Endothelial cell of umbilical vein (primary cell): ENCODE measurements around the gene VSIG10L. TPM values are rescaled to one million over a fixed set of nuclear protein-coding genes. Genes with fewer than 3 reads are reported as not detected.
A peak's percentile ranks its signal among the peaks of the same experiment; 100 is the strongest.

Experiments
- BruUV-seq: library from RNA; stranded (reverse); fragments of 400-500 nt; replicated peaks from 2 replicates; lab custom pipeline; 2021; lab: Mats Ljungman, UMichigan
- CTCF ChIA-PET: fragments of 300-600, 350-600 bp; sonication (Branson Sonifier 250); formaldehyde crosslinking; loops from one replicate; lab custom pipeline; 2021; ENCODE audit warnings: antibody characterized with exemption, inconsistent platforms; lab: Charles Lee
- POLR2A ChIA-PET: fragments of 300-600, 350-600 bp; sonication (Branson Sonifier 250); formaldehyde crosslinking; loops from one replicate; lab custom pipeline; 2021; ENCODE audit warnings: antibody characterized with exemption, inconsistent platforms; lab: Charles Lee
- DNase-seq: peaks from one replicate; pipeline ENCODE4 v3.0.0-alpha.2; 2011; ENCODE audit warnings: low read depth, low spot score
- FAIRE-seq: peaks from 2 replicates; lab custom pipeline; 2011; peaks lifted over from hg19 to GRCh38; lab: Jason Lieb, UNC
- H2AFZ ChIP-seq: 2 replicates; pipeline ENCODE4 v1.6.0; 2012; ENCODE audit warnings: low read depth, low read length, control low read depth, inconsistent platforms
- H3K27ac ChIP-seq: 2 replicates; pipeline ENCODE4 v1.5.1; 2011; ENCODE audit warnings: low read depth, mild to moderate bottlenecking, control low read depth, low read length, moderate library complexity; ENCODE audit not compliant: insufficient read depth
- H3K27me3 ChIP-seq, 2 experiments: 2 replicates each; pipeline versions ENCODE4 v1.6.0 to v1.6.1; 2011; ENCODE audit warnings: low read length in 2 of 2, mixed read lengths in 1 of 2; ENCODE audit not compliant: control insufficient read depth in 2 of 2, insufficient read depth in 2 of 2
- H3K36me3 ChIP-seq, 2 experiments: 2 replicates in 1 of 2; 3 replicates in 1 of 2; pipeline ENCODE4 v1.5.1; 2011; ENCODE audit warnings: low read length in 2 of 2, mild to moderate bottlenecking in 1 of 2, moderate library complexity in 1 of 2; ENCODE audit not compliant: control insufficient read depth in 2 of 2, insufficient read depth in 2 of 2; ENCODE audit errors: extremely low read depth in 1 of 2
- H3K4me1 ChIP-seq: 3 replicates; pipeline ENCODE4 v1.5.1; 2011; ENCODE audit warnings: mild to moderate bottlenecking, low read length; ENCODE audit not compliant: control insufficient read depth, insufficient read depth; ENCODE audit errors: extremely low read depth
- H3K4me2 ChIP-seq: 2 replicates; pipeline ENCODE4 v1.6.1; 2011; ENCODE audit warnings: low read length, control low read depth, mixed read lengths; ENCODE audit not compliant: insufficient read depth
- H3K4me3 ChIP-seq, 3 experiments: fragments of 200-600 bp in 1 of 3; sonication (generic), shearing (Covaris generic) in 1 of 3; replicated peaks in 1 of 3; 2 replicates each; pipeline ENCODE4 v1.5.1; 2011 to 2016; ENCODE audit warnings: control low read depth in 3 of 3, low read length in 3 of 3, mild to moderate bottlenecking in 2 of 3, inconsistent platforms in 1 of 3, low read depth in 1 of 3, moderate library complexity in 1 of 3; ENCODE audit not compliant: insufficient read depth in 1 of 3
- H3K79me2 ChIP-seq: 2 replicates; pipeline ENCODE4 v1.6.0; 2012; ENCODE audit warnings: low read length, inconsistent platforms; ENCODE audit not compliant: control insufficient read depth, insufficient read depth
- H3K9ac ChIP-seq: replicated peaks from 2 replicates; pipeline ENCODE3; 2011; ENCODE audit warnings: low read length, control low read depth; ENCODE audit not compliant: insufficient read depth; ENCODE audit errors: extremely low read depth
- H3K9me1 ChIP-seq: replicated peaks from 3 replicates; pipeline ENCODE4 v1.6.0; 2011; ENCODE audit warnings: mild to moderate bottlenecking, low read length; ENCODE audit not compliant: control insufficient read depth, insufficient read depth; ENCODE audit errors: extremely low read depth
- H3K9me3 ChIP-seq: replicated peaks from 2 replicates; pipeline ENCODE4 v1.5.1; 2012; ENCODE audit warnings: low read length, inconsistent platforms; ENCODE audit not compliant: control insufficient read depth, insufficient read depth
- H4K20me1 ChIP-seq: replicated peaks from 2 replicates; pipeline ENCODE3; 2011; ENCODE audit warnings: mild to moderate bottlenecking, low read length; ENCODE audit not compliant: control insufficient read depth, insufficient read depth; ENCODE audit errors: extremely low read depth
- JUN ChIP-seq: IDR thresholded peaks from 2 replicates; pipeline ENCODE4 v1.6.1; 2011; ENCODE audit warnings: borderline replicate concordance, low read depth; ENCODE audit not compliant: insufficient read length, insufficient read depth
- dilution Hi-C: fragments of 300-500 bp; cut with MboI; formaldehyde crosslinking; loops from one replicate; pipeline ENCODE4 v1.15.0; 2019; ENCODE audit warnings: low sequenced_read_pairs; ENCODE audit not compliant: extremely low pct_ligation_motif_present
- intact Hi-C: fragments of 100-400 bp; cut with micrococcal nuclease; formaldehyde crosslinking; loops from one replicate; pipeline ENCODE4 v1.10.0; 2022
- polyA plus RNA-seq, 4 experiments: library from polyadenylated mRNA; depleted of rRNA in 3 of 4; stranded (reverse) in 3 of 4; unstranded in 1 of 4; fragments of >200 nt; gene quantifications; 2 replicates each; pipeline versions ENCODE4 v1.2.1 to v1.2.3, GENCODE V29; 2011 to 2012; ENCODE audit warnings: missing spikeins in 1 of 4
- total RNA-seq: library from RNA; stranded (reverse); gene quantifications from 2 replicates; pipeline ENCODE4 v1.2.3, GENCODE V29; 2021
- TF ChIP-seq, protein P1 (sequence below), 2 donors: IDR thresholded peaks; 1 replicate in 1 of 2; 2 replicates in 1 of 2; pipeline ENCODE4 v1.5.1; 2011; ENCODE audit warnings: low read length in 2 of 2, mild to moderate bottlenecking in 2 of 2, moderate library complexity in 2 of 2, control low read depth in 1 of 2, inconsistent platforms in 1 of 2, low read depth in 1 of 2; ENCODE audit not compliant: insufficient read depth in 1 of 2; ENCODE audit errors: extremely low read depth in 1 of 2

Gene VSIG10L
- total and polyA plus RNA-seq, 2 donors (not counting 3 experiments of a cell fraction or from before 2014, with no cell fraction given) = 0.62 to 0.77 TPM

DNA sequence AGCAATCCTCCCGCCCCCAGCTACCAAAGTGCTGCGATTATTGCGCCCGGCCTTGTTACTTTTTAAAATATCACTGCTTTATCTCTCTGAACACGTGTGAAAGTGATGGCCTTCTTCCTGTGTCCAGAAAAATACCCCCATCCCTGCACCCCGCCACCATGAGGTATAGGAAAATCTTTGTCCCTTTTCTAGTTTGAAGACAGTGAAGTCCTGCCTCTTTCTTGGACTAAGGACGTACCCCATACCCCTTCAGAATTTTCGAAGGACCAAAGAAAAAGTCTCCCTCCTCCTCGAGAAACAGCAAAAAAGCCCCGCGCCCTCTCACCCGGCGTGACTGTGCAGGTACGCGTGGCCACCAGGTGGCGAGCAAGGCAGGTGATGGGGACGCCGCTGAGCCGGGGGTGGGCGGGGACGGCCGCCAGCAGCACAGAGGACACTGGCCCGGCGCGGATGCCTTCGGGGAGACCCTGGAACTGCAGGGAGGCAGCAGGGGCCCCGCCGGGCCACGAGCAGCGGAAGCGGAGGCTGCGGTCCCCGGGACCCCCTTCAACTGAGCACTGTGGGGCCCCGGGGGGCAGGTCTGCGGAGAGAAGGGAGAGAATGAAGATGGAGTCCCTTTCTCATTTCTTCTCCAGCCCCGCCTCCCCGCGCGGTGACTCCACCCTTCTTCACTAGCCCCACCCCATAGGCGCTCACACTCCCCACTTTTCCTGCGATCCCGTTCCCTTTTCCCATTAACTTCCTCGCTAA, 3.2 kb downstream of the VSIG10L start:
- Histone ChIP-seq H3K36me3 (no peaks in the 10 kb centered on the region), H3K4me3 (peak overlapping the region; percentile 55 to 82 (median 73)), H3K9me1 (no peaks in the 10 kb centered on the region), H3K27me3 (no peaks in the 10 kb centered on the region), H3K27ac (no peak overlapping the region), H3K4me1 (peaks cover 8% of the 10 kb centered on the region), H3K79me2 (no peaks in the 10 kb centered on the region), H2AFZ (peak overlapping the region; percentile 98), H3K9ac (no peak overlapping the region), H3K9me3 (no peaks in the 10 kb centered on the region), H4K20me1 (no peaks in the 10 kb centered on the region), H3K4me2 (peak overlapping the region; percentile 94)
- BruUV-seq = no TSS peak
- TF ChIP-seq JUN = no peak
- TF ChIP-seq, protein P1, sequence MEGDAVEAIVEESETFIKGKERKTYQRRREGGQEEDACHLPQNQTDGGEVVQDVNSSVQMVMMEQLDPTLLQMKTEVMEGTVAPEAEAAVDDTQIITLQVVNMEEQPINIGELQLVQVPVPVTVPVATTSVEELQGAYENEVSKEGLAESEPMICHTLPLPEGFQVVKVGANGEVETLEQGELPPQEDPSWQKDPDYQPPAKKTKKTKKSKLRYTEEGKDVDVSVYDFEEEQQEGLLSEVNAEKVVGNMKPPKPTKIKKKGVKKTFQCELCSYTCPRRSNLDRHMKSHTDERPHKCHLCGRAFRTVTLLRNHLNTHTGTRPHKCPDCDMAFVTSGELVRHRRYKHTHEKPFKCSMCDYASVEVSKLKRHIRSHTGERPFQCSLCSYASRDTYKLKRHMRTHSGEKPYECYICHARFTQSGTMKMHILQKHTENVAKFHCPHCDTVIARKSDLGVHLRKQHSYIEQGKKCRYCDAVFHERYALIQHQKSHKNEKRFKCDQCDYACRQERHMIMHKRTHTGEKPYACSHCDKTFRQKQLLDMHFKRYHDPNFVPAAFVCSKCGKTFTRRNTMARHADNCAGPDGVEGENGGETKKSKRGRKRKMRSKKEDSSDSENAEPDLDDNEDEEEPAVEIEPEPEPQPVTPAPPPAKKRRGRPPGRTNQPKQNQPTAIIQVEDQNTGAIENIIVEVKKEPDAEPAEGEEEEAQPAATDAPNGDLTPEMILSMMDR (IDR thresholded peaks at IDR 0.05; ENCODE audit: extremely low read depth in 1 of 2, insufficient read depth in 1 of 2, low read depth in 1 of 2, low read length in 2 of 2) = peak; percentile 76 to 88
- CTCF ChIA-PET = interaction anchor here (0.6 to 1.8 kb wide), 17 partner anchors 12 to 350 kb away, joined by 3 to 27 read pairs (median 5); partner anchors contain the start of genes CLDND2 and ETFB
- peak; percentile 86 for DNase-seq
- peak; percentile 81 for FAIRE-seq
- dilution Hi-C loops (no loop called here), intact Hi-C loops (loop anchor here (1.0 to 5.0 kb wide), 6 partner anchors 29 to 350 kb away; partner anchors contain the start of gene CTU1)
- POLR2A ChIA-PET = no interaction called here
